GM12864 (cell line): ENCODE results near the gene SMARCA4.

Experiments used
- DNase-seq: peaks from one replicate; pipeline ENCODE4 v3.0.0-alpha.2; 2011; ENCODE audit warnings: low read depth
- H3K4me3 ChIP-seq: 2 replicates; pipeline ENCODE4 v1.5.1; 2011; ENCODE audit warnings: mild to moderate bottlenecking, low read depth, low read length, control low read depth
- TF ChIP-seq, protein P1 (sequence below): IDR thresholded peaks from 2 replicates; pipeline ENCODE4 v1.5.1; 2011; ENCODE audit warnings: low read depth, mild to moderate bottlenecking, moderate library complexity, low read length, control low read depth, inconsistent platforms; ENCODE audit errors: missing control alignments

Gene SMARCA4

DNA sequence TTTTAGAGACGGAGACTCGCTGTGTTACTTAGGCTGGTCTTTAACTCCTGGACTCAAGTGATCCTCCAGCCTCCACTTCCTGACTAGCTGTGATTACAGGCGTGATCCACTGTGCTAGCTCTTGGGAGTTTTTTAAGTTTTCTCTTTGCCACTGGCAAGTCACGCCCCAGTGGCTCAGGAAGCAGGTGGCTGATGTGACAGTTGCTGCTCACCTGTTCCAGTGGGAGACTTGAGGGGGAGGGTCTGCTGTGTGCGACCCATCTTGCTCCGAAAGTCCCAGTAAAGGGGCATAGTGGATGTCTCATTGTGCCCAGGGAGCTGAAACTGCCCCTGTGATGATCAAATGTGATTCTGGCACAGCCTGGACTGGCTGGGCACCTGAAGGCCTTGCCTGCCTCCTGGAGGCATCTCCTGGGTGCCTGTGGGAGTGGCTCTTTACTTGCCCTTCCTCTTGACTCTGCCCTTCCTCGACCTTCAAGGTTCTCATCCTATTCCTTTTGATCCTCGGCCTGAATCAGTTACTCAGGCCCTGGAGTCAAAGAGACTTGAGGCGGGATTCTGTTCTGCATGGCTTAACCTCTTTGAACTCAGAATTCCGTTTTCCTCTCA lies 7.8 kb downstream of the SMARCA4 start:
- H3K4me3 ChIP-seq, result peak overlapping the region; percentile 6; the same call in 1 of the 2 replicates
- TF ChIP-seq, protein P1, sequence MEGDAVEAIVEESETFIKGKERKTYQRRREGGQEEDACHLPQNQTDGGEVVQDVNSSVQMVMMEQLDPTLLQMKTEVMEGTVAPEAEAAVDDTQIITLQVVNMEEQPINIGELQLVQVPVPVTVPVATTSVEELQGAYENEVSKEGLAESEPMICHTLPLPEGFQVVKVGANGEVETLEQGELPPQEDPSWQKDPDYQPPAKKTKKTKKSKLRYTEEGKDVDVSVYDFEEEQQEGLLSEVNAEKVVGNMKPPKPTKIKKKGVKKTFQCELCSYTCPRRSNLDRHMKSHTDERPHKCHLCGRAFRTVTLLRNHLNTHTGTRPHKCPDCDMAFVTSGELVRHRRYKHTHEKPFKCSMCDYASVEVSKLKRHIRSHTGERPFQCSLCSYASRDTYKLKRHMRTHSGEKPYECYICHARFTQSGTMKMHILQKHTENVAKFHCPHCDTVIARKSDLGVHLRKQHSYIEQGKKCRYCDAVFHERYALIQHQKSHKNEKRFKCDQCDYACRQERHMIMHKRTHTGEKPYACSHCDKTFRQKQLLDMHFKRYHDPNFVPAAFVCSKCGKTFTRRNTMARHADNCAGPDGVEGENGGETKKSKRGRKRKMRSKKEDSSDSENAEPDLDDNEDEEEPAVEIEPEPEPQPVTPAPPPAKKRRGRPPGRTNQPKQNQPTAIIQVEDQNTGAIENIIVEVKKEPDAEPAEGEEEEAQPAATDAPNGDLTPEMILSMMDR, result peak; percentile 23

DNA sequence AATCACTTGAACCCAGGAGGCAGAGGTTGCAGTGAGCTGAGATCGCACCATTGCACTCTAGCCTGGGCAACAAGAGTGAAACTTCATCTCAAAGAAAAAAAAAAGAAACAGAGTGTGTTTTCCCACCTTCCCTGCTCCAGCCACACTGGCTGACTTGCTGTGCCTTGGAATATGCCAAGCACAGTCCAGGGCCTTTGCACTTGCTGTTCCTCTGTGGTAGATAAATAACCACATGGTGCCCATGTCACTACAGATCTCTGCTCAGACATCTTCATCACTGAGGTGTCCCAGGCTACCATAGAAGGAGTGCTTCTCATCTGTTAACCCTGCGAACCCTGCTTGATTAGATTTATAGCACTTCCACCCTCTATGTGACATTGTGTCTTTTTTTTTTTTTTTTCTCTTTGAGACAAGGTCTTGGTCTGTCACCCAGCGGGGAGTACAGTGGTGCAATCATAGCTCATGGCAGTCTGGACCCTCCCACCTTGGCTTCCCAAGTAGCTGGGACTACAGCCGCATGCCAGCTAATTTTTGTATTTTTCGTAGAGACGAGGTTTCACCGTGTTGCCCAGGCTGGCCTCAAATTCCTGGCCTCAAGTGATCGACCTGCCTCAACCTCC lies 10.4 kb downstream of the SMARCA4 start:
- TF ChIP-seq, protein P1, result no peak
- no peak for DNase-seq

More for the DNA sequence above, 7.8 kb downstream of the SMARCA4 start:
- DNase-seq, result no peak

DNA sequence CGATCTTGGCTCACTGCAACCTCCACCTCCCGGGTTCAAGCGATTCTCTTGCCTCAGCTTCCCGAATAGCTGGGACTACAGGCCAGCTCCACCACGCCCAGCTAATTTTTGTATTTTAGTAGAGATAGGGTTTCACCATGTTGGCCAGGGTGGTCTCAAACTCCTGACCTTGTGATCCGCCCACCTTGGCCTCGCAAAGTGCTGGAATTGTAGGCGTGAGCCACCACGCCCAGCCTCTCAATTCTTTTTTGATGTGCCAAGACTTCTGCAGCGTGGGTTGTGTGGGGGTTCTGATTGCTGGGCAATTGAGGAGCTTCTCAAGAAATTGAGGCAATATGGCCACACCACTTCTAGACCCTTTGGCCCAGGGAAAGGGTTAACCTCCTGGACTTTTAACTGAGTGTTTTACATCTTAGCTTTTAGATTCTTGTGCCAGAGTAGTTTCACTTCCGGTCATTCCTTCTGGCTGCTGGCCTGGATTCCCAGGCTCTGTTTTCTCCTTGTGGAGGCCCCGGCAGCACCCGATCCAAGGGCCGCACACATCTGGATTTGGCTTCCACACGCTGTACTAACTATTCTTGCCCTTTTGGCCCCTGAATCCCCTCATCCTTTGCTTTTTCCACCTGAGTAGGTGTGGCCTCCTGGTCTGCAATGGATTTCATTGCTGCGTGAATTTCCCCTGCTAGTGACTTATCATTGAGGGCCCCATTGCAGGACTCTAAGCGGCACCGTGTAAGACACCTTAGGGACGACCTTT lies 14.7 kb downstream of the SMARCA4 start:
- TF ChIP-seq, protein P1, result no peak
- no peak overlapping the region for H3K4me3 ChIP-seq
- DNase-seq, result no peak

More for the DNA sequence above, 10.4 kb downstream of the SMARCA4 start:
- H3K4me3 ChIP-seq, result no peak overlapping the region

DNA sequence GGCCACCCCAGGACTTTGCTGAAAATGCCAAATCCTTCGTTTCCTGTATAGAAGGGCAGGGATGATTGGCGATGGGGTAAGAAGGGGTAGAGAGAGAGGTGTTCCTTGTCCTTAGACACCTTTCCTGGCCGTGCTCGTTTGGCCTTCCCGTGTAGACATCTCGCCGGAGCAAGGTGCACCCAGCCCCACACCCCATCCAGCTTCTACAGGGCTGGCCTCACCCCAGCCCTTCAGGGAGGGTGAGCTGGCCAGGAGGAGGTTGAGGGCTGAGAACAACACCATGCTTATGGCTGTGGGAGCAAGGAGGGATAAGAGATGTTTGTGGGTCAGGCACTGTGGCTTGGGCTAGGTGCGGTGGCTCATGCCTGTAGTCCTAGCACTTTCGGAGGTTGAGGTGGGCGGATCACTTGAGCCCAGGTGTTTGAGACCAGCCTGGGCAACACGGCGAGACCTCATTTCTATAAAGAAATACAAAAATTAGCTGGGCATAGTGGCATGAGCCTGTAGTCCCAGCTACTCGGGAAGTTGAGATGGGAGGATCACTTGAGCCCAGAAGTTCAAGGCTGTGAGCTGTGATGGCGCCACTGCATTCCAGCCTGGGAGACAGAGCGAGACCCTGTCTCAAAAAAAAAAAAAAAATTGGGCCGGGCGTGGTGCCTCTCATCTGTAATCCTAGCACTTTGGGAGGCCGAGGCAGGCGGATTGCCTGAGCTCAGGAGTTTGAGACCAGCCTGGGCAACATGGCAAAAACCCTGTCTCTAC lies 15.5 kb downstream of the SMARCA4 start:
- TF ChIP-seq, protein P1, result no peak

DNA sequence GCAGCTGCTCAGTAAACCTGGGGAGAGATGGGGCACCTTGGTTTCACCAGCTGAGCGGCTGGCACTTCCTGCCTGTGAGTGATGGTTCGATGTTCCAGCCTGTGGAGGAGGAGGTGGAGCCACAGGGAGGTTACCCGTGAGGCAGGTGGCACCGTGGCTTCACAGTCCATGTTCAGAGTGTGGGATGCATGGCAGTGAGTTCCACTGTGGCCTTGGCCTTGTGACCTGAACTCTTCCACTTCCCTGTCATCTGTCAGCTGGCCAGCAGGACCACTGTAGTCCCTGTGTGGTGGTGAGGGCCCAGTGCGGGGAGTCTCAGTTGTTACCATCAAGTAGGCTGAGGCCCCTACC lies 16.9 kb downstream of the SMARCA4 start:
- TF ChIP-seq, protein P1, result no peak
- no peak overlapping the region for H3K4me3 ChIP-seq
- DNase-seq, result no peak

More for the DNA sequence above, 15.5 kb downstream of the SMARCA4 start:
- no peak overlapping the region for H3K4me3 ChIP-seq
- DNase-seq, result no peak

DNA sequence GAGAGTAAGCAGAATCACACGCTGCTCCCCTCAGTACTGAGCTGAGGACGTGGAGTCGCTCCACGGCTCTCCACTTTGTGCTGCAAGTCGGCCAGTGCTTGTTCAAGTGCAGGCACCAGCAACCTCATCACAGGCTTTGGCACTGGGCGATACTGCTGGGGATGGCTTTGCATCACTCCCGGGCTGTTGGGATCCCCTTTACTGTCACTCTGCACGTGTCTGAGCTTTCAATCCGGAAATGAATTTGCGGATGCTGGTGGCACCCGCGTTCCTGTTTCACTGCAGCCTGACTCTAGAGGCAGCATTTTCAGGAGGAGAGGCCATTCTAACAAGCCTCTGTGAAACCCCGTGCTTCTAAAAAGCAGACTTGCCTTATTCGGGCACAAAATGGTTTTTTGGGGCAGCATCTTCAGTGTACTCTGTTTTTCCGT lies 19.1 kb downstream of the SMARCA4 start:
- no peak overlapping the region for H3K4me3 ChIP-seq
- TF ChIP-seq, protein P1, result no peak
- no peak for DNase-seq
